Ramos (cell line): Measurements from ENCODE around the gene ARNT2.

Source experiments
- in situ Hi-C: fragments of 300-500 bp; cut with MboI; formaldehyde crosslinking; loops from one replicate; pipeline ENCODE4 v1.14.3; 2022; ENCODE audit warnings: low sequenced_read_pairs; ENCODE audit not compliant: unreplicated experiment

The ARNT2 gene

DNA sequence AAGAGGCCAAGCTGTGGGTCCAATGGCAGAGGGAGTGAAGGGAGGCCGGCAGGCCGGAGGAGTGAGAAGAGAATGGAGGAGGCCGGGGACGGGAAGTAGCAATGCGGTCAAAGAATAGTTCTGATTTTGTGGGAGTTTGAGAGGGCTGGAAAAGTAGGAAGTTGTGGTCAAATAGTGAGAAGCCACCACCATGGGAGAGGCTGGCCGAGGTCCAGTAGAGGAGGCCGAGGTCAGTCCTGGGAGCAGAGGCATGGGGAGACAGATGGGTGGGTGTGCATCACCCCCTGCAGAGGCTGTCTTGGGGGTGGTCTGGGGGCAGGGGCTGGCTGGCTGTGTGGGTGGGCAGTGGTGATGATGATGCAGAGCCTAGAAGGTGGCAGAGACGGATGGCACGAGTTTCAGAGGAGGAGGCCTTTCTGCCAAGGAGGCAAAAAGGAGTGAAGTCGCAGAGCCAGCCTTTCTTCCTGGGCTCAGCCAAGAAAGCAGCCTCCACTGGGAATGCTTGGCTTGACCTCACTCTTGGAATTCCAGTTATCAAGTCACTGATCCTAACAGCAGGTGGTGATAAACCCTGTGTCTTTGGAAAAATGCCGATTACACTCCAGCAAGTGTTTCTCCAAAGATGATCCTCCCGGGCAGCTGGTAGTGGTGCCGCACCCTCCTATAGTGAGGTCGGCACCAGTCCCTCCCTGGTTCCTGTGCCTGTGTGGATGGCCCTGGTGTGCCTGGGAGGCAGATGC, 57.3 kb downstream of the ARNT2 start:
- in situ Hi-C loops = loop anchor here (10.0 kb wide), 1 partner anchor 803 kb away; no protein-coding TSS in a partner anchor

DNA sequence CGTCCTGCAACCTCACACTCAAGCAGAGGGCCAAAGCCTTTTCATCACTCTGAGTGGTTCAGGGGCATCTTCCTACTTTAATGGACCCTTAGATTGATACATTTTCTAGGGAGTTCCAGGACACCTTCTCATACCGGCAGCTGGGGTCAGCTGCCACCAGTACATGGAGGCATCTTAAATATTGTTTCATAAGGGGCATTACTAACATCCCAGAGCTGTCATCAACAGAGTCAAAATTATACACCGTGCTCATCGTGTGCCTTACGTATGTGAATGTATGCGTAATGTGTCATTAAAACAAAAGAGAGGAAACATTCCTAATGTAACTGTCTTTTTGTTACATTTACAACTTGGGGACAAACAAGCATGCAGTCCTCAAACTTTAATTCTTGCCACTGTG, 57.9 kb downstream of the ARNT2 start:
- in situ Hi-C loops = loop anchor here (10.0 kb wide), 1 partner anchor 803 kb away; no protein-coding TSS in a partner anchor

DNA sequence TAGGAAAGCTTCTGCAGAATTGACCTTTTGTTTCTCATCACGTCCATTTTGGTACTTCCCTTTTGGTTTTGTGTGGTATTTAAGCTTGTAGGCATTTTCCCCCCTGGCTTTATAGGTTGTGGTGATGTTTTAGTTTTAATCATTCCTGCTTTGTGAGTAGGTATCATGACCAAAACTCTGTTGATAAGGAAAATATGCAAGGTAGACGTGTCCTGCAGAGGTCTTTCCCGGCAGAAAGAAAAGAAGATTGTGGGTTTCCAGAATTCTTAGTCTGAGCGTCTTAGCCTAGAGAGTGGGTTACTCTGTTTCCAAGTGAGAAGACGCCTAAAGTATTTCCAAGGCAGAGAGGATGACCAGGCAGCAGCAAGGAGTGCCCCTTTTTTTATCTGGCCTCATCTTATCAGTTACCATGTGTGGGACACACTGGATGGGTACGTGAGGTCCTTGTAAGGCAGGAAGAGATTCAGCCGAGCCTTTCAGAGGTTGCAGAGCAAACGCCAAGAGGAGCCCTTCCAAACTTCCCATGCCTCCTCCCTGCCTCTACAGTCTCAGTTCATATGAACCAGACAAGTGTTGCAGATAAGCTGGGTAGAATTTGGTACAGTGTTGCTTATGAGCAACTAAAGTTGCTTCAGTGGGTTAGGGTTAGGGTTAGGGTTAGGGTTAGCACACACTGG, 58.8 kb downstream of the ARNT2 start:
- in situ Hi-C loops = loop anchor here (10.0 kb wide), 1 partner anchor 802 kb away; no protein-coding TSS in a partner anchor

DNA sequence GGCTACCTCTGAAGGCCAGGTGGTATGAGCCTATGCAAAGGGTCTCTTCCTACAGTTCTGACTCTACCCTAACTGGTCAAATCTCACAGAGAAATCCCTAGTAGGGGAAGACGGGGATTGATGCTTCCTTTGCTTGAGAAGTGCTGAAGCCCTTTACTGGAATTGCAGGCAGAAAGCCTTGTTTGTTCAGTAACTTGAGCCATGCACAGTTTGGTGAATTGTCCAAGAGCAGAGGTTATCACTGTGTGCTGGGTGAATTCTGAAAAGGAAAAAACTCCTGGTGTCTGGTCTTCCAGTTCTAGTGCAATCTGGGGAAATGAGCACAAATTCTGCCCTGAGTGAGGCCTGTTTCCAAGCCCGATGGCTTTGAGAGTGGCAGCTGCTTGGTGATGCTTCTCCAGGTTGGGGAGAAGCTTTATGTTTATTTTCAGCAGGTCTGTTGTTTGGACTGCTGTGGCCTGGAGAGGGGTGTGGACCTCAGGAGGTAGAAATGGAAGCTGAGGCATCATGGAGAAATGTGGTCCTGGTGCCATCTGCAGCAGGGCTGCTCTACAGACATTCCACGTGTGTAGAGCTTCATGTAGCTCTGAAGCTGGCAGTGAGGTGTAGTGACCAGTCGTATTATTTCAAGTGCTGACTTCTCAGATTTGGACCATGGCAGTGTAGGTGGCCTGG, 60.9 kb downstream of the ARNT2 start:
- in situ Hi-C loops = loop anchor here (10.0 kb wide), 1 partner anchor 800 kb away; no protein-coding TSS in a partner anchor

DNA sequence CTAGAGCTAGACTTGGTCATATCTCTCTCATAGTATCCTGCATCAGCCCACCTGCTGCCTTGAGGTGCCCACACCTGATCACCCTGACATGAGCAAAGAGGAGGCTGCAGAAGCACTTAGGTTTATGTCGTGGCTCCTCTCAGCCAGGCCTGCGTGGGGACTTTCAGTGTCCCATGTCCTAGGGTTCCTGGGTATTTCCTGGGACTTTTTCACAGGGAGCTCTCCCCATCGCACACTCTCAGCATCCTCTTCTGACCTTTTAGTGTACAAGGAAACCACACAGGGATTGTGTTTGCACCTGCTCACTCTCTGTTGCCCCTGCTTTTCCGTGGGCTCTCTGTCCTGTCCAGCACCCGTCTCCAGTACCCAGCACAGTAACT, 61.4 kb downstream of the ARNT2 start:
- in situ Hi-C loops = loop anchor here (10.0 kb wide), 1 partner anchor 799 kb away; no protein-coding TSS in a partner anchor

DNA sequence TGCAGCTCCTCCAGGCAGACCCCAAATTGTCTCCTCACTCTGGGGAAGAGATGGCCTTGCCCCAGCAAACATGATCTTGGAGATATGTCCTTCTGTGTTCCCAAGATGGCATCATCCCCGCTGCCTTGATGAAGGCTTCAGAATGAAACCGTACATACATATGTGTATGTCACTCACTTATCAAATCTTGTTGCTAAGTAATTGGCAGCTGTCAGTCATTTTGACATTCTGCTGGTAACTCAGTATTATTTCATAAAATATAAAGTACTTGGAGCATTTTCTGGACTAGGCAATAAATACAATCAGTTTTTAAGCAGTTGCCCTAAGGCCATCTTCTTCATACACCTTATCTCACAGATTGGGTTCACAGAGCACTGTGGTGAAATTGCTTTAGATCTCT, 62.4 kb downstream of the ARNT2 start:
- in situ Hi-C loops = loop anchor here (10.0 kb wide), 1 partner anchor 798 kb away; no protein-coding TSS in a partner anchor

DNA sequence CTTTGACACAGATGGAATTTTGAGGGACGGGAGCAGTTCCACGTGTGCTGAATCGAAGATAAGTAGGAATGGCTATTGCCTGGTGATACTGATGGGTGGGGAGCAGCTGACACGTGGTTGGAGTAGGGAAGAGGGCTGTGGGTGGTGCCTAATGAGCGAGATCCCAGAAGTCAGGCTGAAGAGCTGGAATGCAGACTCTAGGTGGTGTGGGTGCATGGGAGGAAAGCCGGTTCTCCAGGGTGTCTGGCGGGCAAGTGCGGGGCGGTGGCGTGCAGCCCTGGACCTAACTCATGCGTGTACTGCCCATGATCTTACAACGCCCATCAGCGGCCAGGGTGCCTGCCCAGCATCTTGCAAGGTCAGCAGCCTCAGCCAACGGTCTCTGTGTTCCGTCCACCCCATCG, 63.1 kb downstream of the ARNT2 start:
- in situ Hi-C loops = loop anchor here (10.0 kb wide), 1 partner anchor 797 kb away; no protein-coding TSS in a partner anchor

DNA sequence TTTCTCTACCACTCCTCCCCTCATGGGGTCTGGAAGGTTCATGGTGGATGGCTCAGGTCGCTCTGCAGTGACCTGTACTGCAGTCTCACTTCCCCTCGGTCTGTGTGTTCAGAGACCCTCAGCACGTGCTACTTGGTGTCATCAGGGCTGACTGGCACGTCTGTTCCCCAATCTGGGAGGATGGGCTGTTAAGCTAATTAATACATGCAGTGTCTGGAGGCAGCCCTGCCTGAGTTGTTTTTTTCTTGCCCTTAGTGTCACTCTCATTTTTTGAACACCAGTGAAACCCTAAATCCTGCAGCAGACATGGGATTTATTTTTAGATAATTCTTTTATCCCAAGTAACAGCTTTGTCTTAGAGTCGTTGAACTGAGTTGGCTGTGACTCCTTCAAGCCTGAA, 64.6 kb downstream of the ARNT2 start:
- in situ Hi-C loops = loop anchor here (10.0 kb wide), 1 partner anchor 796 kb away; no protein-coding TSS in a partner anchor

DNA sequence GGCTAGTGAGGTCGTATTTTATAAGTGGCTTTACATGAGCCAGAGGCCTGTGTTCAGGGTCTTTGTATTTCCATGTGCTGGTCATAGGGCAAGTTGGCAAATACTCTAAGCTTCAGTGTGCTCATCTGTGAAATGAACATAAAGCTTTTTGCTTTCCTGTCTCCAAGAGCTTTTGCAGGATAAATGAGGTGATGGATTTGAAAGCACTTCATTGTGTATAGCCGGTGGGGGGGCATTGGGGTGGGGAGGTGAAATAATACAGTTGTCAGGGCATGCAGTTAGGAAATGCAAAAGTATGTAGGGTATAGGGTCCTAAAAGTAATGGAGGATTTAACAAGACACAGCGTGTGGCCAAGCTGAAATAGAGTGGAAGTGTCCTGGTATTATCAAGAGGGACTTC, 67.7 kb downstream of the ARNT2 start:
- in situ Hi-C loops = no loop called here

DNA sequence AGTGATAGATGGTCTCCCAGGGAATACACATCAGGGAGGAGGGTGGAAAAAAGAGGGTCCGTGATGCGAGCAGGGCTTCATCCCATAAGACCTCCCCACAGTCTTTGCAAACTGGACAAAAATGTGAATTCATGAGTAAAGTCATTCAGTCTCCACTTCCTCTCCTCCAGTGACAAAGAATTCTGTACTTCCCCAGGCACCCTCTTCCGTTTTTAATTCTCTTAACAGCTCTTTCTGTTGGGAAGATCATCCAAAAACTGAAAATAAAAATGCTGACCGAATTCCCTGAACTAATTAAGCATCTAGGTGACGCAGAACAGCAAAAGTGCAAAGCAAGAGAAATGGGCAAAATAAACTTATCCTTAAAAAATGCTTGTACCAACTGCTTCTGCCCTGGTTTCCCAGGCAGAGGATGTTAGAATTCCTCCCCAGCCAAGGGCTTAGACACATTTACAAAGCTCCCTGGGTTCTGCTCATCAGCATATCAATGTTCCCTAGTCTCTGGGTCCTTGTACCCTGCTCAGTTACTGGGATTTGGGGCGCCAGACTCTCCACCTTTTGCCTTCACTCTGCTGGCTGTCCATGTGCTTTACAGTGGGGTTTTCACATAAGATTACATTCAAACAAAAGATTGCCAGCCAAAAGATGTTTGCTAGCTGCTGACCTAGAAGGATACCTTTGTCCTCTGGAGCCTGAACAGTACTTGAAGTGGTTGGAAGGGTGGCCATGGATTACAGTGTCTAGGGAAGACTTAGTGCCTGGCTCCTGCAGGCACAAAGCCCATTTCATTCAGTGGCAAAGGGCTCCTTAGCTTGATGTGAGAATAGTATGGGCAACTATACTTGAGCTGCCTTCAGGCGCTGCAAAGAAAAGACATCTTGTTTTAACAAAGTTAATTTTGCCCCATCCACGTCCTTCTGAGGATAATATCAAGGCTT, 69.4 kb downstream of the ARNT2 start:
- in situ Hi-C loops = no loop called here

DNA sequence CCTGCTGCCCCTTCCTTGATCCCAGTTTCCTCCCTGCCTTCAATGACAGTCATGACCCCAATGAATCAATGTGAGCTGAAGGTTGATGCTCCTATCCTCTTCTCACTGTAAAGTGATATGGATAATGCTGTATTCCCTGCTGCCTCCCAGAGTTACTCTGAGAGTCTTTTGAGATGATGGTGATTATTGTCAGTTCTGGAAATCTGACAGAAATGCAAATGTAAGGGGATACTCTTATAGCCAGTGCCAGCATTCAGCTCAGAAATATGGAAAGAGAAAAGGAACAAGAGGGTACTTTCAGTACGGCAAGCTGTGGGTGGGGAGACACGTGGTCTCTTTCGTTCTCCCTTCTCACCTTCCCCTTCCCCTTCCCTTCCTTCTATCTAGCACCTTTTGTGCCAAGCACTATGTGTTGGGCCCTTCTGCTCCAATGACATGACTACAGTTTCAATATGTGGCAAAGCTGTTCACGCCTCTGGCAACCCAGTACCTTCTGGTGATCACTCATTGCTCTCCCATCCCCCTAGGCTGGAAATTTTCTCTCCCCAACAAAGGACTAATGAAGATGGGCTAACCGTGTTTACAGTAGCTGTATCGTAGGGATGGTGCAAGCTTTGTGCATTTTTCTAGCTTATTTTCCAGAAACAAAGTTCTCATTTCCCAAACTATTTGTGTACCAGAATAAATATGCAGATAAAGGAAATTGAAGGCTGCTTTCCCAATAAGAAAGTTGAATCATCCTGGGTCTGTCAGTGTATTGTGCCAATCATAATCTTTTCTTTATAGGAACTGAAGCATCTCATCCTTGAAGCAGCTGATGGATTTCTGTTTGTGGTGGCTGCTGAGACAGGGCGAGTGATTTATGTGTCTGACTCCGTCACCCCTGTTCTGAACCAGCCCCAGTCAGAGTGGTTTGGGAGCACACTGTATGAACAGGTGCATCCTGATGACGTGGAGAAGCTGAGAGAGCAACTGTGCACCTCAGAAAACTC, 70.3 kb downstream of the ARNT2 start:
- in situ Hi-C loops = no loop called here

DNA sequence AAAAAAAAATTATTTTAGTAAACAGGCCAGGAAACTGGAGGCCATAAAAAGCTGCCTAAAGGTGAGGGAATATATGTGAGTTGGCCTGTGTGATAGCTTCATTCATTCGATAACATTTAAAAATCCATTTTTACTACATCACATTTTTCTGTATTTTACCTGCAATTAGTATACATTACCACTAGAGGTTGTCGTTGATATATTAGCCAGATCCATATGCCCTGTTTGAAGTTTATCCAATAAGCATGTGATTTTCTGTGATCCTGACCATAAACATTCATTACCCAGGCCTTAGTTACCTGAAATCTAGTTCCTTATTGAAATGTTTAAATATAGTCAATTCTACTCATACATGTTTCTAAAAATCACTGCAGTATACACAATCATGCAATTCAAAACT, 71.4 kb downstream of the ARNT2 start:
- in situ Hi-C loops = no loop called here

DNA sequence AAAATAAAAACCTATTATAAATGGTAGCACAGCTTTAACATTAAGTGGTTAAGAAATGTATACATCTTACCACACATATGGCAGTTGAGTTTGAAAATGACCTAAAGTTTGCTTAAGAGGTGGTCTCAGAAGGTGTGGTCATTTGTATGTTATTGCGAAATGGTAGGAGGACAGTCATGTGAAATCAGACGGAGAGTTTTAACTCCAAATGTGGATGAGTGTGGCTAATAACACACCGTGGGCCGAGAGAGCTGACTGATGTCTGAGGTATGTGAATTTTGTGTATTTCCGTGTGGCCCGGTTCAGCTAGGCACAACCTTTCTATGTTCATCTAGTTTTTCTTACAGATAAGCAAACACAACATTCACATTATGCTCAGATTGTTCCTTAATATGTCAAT, 71.9 kb downstream of the ARNT2 start:
- in situ Hi-C loops = no loop called here

DNA sequence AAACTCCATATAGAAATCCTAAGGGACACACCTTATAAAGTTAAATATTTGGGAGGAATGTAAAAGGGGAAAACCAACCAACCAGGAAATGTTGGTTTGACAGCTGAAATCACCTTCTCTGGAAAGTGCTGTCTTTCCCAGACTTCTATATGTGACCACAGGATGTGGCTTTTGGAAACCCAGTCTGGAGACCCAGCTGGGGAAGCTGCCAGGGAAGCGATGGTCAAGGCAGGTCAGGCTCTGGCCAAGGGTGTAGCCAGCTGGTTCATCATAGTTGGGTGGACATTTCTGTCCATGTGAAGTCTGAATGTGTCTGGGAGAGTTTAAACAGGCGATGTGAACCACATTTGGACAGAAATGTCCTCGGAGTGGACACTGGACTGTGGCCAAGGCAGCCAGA, 73.9 kb downstream of the ARNT2 start:
- in situ Hi-C loops = no loop called here

DNA sequence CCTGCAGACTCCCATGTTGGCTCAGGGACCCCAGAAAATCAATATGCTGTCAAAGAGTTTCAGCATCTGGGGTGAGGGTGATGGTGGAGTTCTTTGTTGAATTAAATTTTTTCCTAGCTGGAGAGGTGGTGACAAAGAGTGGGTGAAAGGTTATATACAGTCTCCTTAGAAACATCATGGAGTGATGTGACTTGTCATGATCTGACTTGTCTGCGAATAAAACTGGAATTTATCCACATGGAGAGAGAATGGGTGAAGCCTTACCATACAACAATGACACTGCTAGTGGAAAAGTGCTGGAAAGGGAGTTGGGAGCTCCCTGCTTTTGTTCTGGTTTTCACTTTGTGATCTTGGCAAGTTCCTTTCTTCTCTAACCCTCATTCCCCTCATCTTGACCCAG, 75.0 kb downstream of the ARNT2 start:
- in situ Hi-C loops = no loop called here

DNA sequence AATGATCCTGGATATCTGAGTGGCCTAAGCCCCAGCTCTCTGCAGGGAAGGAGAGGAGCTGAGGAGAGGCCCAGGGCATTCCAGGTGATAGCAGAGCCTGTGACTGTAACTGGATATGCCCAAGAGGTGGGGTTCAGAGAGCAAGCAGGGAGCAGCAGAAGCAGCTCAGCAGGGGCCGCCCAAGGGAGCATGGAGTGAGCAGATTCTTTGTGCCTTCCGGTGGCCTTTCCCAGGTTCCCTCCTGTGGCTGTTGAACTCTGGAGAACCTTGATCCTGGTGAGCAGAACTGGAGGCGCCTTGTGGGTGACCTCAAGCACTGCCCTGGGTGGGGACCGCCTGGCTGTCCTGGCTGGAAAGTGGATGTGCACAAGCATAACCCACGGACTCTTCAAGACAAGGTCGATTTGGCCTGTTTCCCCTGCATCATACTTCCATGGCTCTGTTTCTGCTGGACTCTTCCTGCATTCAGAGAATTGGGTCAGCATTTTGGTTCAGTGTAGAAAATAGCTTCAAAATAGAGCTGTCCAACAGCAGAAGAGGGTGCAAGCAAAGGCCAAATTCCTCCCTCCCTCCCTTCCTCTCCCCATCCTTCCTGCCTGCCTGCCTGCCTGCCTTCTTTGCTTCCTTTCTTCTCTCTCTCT, 76.1 kb downstream of the ARNT2 start:
- in situ Hi-C loops = no loop called here

DNA sequence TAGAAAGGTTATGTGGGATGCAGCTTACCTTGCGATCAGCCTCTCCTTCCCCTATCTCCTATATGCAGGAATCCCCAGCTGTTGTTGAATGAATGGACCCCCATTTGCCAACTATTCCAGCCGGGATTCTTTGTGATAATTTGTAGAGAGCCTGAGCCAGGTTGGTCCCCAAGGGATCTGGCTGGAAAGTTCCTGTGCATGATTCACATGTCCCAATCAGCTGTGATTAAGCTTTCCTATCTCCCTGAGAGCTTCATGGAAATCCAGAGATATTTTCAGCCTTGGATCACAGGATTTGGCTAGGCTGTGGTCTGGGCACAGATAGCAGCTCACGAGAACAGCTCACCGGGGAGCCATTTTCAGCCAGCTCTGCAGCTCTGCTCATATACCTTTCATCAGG, 76.7 kb downstream of the ARNT2 start:
- in situ Hi-C loops = no loop called here

DNA sequence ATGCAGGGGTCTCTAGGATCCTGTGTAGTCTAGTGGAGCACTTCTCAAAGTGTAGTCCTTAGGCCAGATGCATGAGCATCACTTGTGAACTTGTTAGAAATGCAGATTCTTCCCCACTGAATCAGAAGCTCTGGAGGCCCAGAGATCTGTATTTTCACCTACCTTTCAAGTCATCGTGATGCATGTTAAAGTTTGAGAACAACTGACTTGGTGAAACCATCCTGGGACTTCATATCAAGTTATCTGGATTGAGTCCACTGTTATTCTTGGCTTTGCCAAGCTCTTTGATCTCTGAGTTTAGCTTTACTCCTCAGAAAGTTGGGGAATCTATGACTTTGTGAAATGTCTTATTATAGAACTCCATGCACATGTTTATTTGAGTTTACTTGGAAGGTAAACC, 78.5 kb downstream of the ARNT2 start:
- in situ Hi-C loops = no loop called here
